Prostate gland (tissue), 2 donors: ENCODE data around the gene NPAS4. TPM values are rescaled to one million over a fixed set of nuclear protein-coding genes. Genes with fewer than 3 reads are reported as not detected.

Experiments used
- DNase-seq: peaks from one replicate; pipeline ENCODE4 v3.0.0-alpha.2; 2019; ENCODE audit warnings: low spot score
- H3K27ac ChIP-seq, 2 donors: fragments of 200-600 bp; sonication (generic); 2 replicates each; pipeline ENCODE4 v1.5.1; 2017 to 2019
- H3K27me3 ChIP-seq: fragments of 200-600 bp; sonication (generic); replicated peaks from 2 replicates; pipeline ENCODE4 v1.5.1; 2019; ENCODE audit not compliant: insufficient read depth
- H3K36me3 ChIP-seq, 2 donors: fragments of 200-600 bp; sonication (generic); 1 replicate in 1 of 2; 2 replicates in 1 of 2; pipeline versions ENCODE4 v1.5.1 to v1.8.1; 2017 to 2019
- H3K4me1 ChIP-seq: fragments of 200-600 bp; sonication (generic); replicated peaks from 2 replicates; pipeline ENCODE4 v1.5.1; 2019
- H3K4me3 ChIP-seq, 2 donors: fragments of 200-600 bp; sonication (generic); 2 replicates each; pipeline ENCODE4 v1.5.1; 2017 to 2019
- H3K9me3 ChIP-seq: fragments of 200-600 bp; sonication (generic); 2 replicates; pipeline ENCODE4 v1.5.1; 2017
- POLR2A ChIP-seq: fragments of 450-650 bp; IDR thresholded peaks from one replicate; pipeline ENCODE4 v1.6.1; 2016; ENCODE audit warnings: antibody characterized with exemption, mild to moderate bottlenecking
- POLR2AphosphoS5 ChIP-seq: sonication (generic); formaldehyde crosslinking; IDR thresholded peaks from one replicate; pipeline ENCODE4 v1.6.1; 2017; ENCODE audit warnings: antibody characterized with exemption
- whole genome bisulfite sequencing: methylation state at CpG from one replicate; pipeline ENCODE4 v1.1.5; 2018; 5-methylcytosine and 5-hydroxymethylcytosine counted together
- intact Hi-C: fragments of 100-400 bp; cut with DNase I; formaldehyde crosslinking; loops from one replicate; pipeline ENCODE4 v1.14.2; 2022
- total RNA-seq, 2 donors: library from RNA; depleted of rRNA; stranded (reverse); fragments of >200 nt; gene quantifications; one replicate each; pipeline ENCODE4 v1.1.0, GENCODE V29; 2016
- TF ChIP-seq, protein P1 (sequence below), 4 experiments: fragments of 200-600 bp in 2 of 4; fragments of 450-650 bp in 2 of 4; sonication (generic) in 2 of 4; IDR thresholded peaks; 1 replicate in 3 of 4; 2 replicates in 1 of 4; pipeline ENCODE4 v1.5.1; 2016 to 2019; ENCODE audit warnings: antibody characterized with exemption in 4 of 4, mild to moderate bottlenecking in 2 of 4, moderate library complexity in 2 of 4

The NPAS4 gene
- total RNA-seq, 2 donors from 2014 or later, result 0.74 TPM; not detected in 1

DNA sequence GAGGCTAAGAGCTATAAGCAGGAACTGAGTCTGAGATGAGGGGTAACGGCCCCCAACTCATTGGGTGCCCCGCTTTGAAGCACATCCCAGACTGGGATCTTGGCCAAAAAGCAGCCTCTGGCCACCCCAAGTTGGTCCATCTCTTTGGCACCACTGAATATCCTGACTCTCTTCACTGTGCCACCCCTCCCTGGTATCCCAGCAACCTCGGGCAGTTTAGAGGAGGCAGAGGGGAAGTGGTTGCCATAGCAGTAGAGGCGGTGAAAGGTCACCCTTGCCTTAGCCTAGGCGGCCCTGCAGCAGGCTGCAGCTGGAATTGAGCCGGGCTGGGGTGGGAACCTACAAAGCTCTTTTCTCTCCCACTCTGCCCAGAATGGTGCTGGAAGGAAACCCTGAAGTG is 46.9 kb downstream of the NPAS4 start:
- Histone ChIP-seq H3K9me3 (no peaks in the 10 kb centered on the region), H3K4me3 (peak overlapping the region; percentile 71 to 72), H3K36me3 (no peaks in the 10 kb centered on the region), H3K4me1 (peaks cover 3% of the 10 kb centered on the region), H3K27me3 (no peaks in the 10 kb centered on the region), H3K27ac (peak overlapping the region in 1 of 2 donors; percentile 45)
- DNase-seq, result no peak
- TF ChIP-seq, protein P1, sequence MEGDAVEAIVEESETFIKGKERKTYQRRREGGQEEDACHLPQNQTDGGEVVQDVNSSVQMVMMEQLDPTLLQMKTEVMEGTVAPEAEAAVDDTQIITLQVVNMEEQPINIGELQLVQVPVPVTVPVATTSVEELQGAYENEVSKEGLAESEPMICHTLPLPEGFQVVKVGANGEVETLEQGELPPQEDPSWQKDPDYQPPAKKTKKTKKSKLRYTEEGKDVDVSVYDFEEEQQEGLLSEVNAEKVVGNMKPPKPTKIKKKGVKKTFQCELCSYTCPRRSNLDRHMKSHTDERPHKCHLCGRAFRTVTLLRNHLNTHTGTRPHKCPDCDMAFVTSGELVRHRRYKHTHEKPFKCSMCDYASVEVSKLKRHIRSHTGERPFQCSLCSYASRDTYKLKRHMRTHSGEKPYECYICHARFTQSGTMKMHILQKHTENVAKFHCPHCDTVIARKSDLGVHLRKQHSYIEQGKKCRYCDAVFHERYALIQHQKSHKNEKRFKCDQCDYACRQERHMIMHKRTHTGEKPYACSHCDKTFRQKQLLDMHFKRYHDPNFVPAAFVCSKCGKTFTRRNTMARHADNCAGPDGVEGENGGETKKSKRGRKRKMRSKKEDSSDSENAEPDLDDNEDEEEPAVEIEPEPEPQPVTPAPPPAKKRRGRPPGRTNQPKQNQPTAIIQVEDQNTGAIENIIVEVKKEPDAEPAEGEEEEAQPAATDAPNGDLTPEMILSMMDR (IDR thresholded peaks at IDR 0.05), result no peak
- TF ChIP-seq POLR2A (no peak), POLR2AphosphoS5 (no peak)
- intact Hi-C loops, result loop anchor here (2.0 kb wide), 1 partner anchor 13 kb away; the partner anchor contains the start of gene DPP3
- 35% methylated on average over 6 of the region's 6 CpGs for WGBS

DNA sequence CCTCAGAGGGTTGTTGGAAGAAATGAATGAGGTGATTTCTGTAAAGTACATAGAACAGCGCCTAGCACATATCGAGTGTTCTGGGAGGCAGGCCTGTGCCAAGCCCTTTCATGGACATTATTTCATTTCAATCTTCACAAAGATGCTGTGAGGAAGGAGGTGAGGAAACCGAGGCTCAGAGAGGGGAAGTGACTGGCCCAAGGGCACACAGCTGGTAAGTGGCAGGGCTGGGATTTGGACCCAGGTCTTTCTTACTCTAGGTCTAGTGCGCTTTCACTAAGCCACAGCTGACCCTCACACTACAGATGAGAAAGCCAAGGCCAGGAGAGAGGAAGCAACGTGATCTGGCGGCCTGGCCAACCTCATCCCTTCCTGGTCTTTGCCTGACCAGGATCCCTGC is 47.9 kb downstream of the NPAS4 start:
- H3K27me3 ChIP-seq, result no peaks in the 10 kb centered on the region
- no peaks in the 10 kb centered on the region for H3K9me3 ChIP-seq
- TF ChIP-seq POLR2A, result no peak
- no peak for TF ChIP-seq POLR2AphosphoS5
- TF ChIP-seq, protein P1 (IDR thresholded peaks at IDR 0.05), result no peak
- peaks cover 3% of the 10 kb centered on the region for H3K4me1 ChIP-seq
- H3K36me3 ChIP-seq, result no peaks in the 10 kb centered on the region
- WGBS, result 94% methylated on average over 6 of the region's 6 CpGs
- no peak overlapping the region for H3K4me3 ChIP-seq
- intact Hi-C loops, result no loop called here
- H3K27ac ChIP-seq, result no peak overlapping the region
- DNase-seq, result no peak

DNA sequence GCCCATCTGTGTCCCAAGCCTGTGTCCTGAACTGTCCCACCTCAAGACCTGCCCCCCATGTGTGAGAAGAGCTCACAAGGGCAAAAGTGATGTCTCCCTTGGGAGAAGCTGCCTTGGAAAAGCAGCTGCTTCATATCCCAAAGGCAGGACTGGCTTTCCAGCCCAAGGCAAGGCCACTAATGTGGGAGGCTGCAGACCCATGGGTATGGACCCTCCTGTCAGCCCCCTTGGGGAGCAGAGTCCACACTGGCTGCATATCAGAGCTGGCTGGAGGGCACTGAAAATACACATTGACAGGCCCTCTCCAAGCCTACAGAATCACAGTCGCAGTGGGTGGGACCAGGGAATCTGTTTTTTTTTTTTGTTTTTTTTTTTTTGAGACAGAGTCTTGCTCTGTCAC is 48.6 kb downstream of the NPAS4 start:
- intact Hi-C loops, result no loop called here
- TF ChIP-seq POLR2A (no peak), POLR2AphosphoS5 (no peak)
- TF ChIP-seq, protein P1 (IDR thresholded peaks at IDR 0.05), result no peak
- Histone ChIP-seq H3K4me3 (no peak overlapping the region), H3K27ac (no peak overlapping the region), H3K4me1 (peaks cover 3% of the 10 kb centered on the region), H3K27me3 (no peaks in the 10 kb centered on the region), H3K9me3 (no peaks in the 10 kb centered on the region), H3K36me3 (no peaks in the 10 kb centered on the region)
- DNase-seq, result no peak
- WGBS, result 79% methylated on average over 1 of the region's 1 CpG

DNA sequence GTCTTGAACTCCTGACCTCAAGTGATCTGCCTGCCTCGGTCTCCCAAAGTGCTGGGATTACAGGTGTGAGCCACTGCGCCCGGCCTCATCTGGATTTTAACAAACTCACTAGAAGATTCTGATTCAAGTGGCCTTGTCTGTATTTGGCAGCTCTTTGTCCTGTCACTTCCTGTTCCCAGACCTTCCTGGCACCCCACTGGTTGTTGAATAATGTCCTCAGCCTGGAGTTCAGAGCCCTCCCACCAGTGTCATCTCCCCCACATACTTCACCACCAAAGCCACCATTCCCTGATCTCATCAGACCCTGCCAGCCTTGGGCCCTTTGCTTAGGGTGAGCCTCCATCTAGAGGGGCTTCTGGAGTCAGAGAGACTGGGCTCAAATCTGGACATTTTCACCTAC is 49.2 kb downstream of the NPAS4 start:
- no peak overlapping the region for H3K27ac ChIP-seq
- TF ChIP-seq POLR2AphosphoS5 (no peak), POLR2A (no peak)
- H3K36me3 ChIP-seq, result no peaks in the 10 kb centered on the region
- H3K9me3 ChIP-seq, result no peaks in the 10 kb centered on the region
- WGBS, result 97% methylated on average over 3 of the region's 3 CpGs
- no peak for DNase-seq
- H3K4me1 ChIP-seq, result peaks cover 3% of the 10 kb centered on the region
- H3K27me3 ChIP-seq, result no peaks in the 10 kb centered on the region
- no peak overlapping the region for H3K4me3 ChIP-seq
- intact Hi-C loops, result no loop called here

DNA sequence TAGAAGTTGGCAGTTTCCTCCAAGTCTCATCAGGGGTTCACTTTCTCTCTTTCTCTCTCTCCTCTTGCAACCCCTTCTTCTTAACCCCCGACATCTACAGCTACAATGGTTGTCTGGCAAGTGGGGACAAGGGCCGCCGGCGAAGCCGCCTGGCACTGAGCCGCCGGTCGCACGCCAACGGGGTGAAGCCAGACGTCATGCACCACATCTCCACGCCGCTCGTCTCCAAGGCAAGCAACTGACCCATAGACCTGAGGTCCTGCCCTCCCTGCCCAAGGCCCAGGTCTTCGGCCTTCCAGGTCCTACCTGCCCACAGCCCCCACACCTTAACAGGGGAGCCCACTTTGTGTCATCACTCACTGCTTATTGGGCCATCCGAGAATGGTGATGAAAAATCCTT is 50.3 kb downstream of the NPAS4 start:
- no peak for DNase-seq
- no peak overlapping the region for H3K4me3 ChIP-seq
- H3K9me3 ChIP-seq, result no peaks in the 10 kb centered on the region
- intact Hi-C loops, result no loop called here
- no peaks in the 10 kb centered on the region for H3K36me3 ChIP-seq
- 90% methylated on average over 16 of the region's 16 CpGs for WGBS
- no peak for TF ChIP-seq POLR2AphosphoS5
- TF ChIP-seq, protein P1 (IDR thresholded peaks at IDR 0.05), result no peak
- no peak overlapping the region for H3K27ac ChIP-seq
- H3K27me3 ChIP-seq, result no peaks in the 10 kb centered on the region
- peaks cover 3% of the 10 kb centered on the region for H3K4me1 ChIP-seq
